ENCODE measurements around the gene APBB2. TPM values are rescaled to one million over a fixed set of nuclear protein-coding genes. Genes with fewer than 3 reads are reported as not detected.
"Not testable (repeated sequence)": the region's sequence is repeated elsewhere in the genome, so short reads cannot be mapped to it uniquely, and the experiment has no call there.

The APBB2 gene
- total RNA-seq, 4 donors from 2014 or later: 42.4 to 95.8 (median 51.3) TPM

DNA sequence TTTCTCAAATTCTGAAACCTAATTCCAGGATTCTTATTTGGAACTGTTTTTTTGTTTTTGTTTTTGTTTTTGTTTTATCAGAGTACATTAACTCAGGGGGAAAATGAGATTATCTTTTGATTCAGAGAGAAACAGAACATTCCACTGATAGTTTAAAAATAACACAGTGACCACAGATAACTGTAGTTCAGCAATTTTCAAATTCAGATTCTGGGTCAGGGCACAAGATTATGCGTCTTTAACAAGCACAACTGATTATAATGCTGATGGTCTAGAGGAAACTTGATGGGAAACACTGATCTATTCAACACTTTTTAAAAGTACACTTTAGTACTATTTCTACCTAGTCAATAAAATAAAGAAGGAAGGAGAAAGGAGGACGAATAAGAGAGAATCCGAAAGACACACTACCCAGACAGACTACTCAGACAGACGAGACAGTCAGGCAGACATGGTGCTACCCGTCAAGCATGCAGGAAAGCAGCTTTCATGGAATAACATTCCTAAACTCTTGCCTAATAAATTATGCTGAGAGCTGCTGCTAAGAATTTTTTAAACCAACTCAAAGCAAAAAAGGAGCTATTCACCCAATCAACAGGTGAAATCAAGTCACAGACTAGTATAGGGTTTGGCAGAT is 59.0 kb downstream of the APBB2 start:
- H3K4me3 ChIP-seq: no peak overlapping the region
- H3K4me1 ChIP-seq: peaks cover 19% of the 10 kb centered on the region
- no peak for DNase-seq (ENCODE audit: low spot score in 2 of 2)
- no peaks in the 10 kb centered on the region for H3K36me3 ChIP-seq
- TF ChIP-seq POLR2AphosphoS5 (IDR thresholded peaks at IDR 0.05) (no peak), EP300 (IDR thresholded peaks at IDR 0.05) (no peak), POLR2A (IDR thresholded peaks at IDR 0.05) (no peak)
- TF ChIP-seq, protein P1, sequence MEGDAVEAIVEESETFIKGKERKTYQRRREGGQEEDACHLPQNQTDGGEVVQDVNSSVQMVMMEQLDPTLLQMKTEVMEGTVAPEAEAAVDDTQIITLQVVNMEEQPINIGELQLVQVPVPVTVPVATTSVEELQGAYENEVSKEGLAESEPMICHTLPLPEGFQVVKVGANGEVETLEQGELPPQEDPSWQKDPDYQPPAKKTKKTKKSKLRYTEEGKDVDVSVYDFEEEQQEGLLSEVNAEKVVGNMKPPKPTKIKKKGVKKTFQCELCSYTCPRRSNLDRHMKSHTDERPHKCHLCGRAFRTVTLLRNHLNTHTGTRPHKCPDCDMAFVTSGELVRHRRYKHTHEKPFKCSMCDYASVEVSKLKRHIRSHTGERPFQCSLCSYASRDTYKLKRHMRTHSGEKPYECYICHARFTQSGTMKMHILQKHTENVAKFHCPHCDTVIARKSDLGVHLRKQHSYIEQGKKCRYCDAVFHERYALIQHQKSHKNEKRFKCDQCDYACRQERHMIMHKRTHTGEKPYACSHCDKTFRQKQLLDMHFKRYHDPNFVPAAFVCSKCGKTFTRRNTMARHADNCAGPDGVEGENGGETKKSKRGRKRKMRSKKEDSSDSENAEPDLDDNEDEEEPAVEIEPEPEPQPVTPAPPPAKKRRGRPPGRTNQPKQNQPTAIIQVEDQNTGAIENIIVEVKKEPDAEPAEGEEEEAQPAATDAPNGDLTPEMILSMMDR (IDR thresholded peaks at IDR 0.05): no peak
- H3K9me3 ChIP-seq: no peaks in the 10 kb centered on the region
- WGBS: 35% methylated on average over 5 of the region's 5 CpGs
- no peak overlapping the region for H3K27ac ChIP-seq
- no peaks in the 10 kb centered on the region for H3K27me3 ChIP-seq

DNA sequence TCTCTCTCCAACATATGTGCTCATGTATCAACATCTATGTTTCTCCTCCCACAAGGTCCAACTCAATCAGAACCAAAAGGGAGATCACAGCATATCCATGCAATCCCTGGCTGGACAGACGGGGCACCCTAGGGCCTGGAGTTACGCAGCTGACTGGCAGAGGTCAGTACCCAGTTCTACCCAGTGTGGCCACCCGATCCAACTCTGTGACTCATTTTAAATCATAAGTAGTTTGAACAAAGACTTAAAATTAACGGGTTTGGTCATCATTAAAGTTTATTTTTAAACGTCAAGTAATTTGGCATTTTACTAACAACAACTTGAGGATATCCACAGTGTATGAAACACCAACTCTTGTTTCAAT is 59.5 kb downstream of the APBB2 start:
- Histone ChIP-seq H3K9me3 (no peaks in the 10 kb centered on the region), H3K4me3 (no peak overlapping the region), H3K36me3 (no peaks in the 10 kb centered on the region), H3K27ac (no peak overlapping the region), H3K4me1 (peaks cover 17% of the 10 kb centered on the region), H3K27me3 (no peaks in the 10 kb centered on the region)
- no peak for DNase-seq (ENCODE audit: low spot score in 2 of 2)
- 60% methylated on average over 5 of the region's 5 CpGs for WGBS
- TF ChIP-seq POLR2AphosphoS5 (IDR thresholded peaks at IDR 0.05) (no peak), EP300 (IDR thresholded peaks at IDR 0.05) (no peak), POLR2A (IDR thresholded peaks at IDR 0.05) (no peak)
- TF ChIP-seq, protein P1 (IDR thresholded peaks at IDR 0.05): no peak

DNA sequence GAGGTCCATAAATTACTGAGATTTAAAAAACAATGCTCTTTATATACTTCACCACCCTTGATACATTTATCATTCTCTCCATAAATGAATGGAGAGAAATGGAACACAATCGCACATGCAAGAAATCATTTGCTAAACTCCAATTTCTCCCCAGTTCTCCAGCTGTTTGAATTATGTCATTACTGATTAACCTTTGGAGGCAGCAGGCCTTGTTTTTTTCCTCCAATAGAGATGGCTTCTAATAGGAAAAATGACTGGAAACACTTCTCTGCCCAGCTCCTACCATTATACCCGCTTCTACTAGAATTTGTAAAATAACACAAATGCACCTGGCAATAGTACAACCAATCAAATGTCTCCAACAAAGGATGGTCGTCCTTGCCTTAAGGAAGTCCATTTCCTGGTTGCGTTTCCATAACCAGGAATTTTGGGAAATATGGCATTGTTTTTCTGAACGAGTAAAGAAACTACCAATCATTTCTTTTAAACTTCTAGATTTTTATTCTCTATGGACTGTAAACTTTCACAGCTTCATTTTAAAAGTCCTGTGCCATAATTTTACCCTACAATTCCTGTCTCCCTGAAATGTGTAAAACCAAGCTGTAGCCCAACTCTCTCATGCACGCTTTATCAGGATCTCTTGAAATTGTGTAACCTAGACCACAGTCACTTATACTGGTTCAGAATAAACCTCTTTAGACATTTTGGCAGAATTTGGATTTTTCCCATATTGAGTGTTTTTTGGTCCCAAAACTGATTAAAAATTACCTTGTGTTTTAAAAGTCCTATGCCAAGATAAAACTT is 60.1 kb downstream of the APBB2 start:
- Histone ChIP-seq H3K27me3 (no peaks in the 10 kb centered on the region), H3K27ac (no peak overlapping the region), H3K36me3 (no peaks in the 10 kb centered on the region), H3K9me3 (no peaks in the 10 kb centered on the region), H3K4me3 (no peak overlapping the region), H3K4me1 (peaks cover 13% of the 10 kb centered on the region)
- no peak for DNase-seq (ENCODE audit: low spot score in 2 of 2)
- TF ChIP-seq POLR2AphosphoS5 (IDR thresholded peaks at IDR 0.05): no peak
- TF ChIP-seq POLR2A (IDR thresholded peaks at IDR 0.05): no peak
- TF ChIP-seq, protein P1 (IDR thresholded peaks at IDR 0.05): no peak
- TF ChIP-seq EP300 (IDR thresholded peaks at IDR 0.05): no peak
- WGBS: 73% methylated on average over 6 of the region's 6 CpGs

DNA sequence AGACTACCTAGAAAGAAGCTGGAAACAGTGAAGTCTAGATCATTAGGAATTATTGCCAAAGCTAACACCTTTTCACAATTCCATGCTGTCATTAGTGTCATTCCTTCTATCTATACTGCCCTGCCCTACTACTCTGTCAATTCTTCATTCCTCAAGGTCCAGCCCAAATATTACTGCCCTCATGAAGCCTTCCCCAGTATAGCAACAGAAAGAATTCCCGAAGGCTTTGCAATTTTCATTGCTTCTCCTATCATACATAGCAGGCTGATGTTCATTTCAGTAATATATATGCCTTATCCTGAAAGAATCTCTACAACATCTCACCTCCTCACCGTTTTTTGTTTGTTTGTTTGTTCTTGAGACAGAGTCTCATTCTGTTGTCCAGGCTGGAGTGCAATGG is 63.9 kb downstream of the APBB2 start:
- Histone ChIP-seq H3K4me3 (no peak overlapping the region), H3K4me1 (peaks cover 19% of the 10 kb centered on the region), H3K9me3 (no peaks in the 10 kb centered on the region), H3K27me3 (no peaks in the 10 kb centered on the region), H3K36me3 (no peaks in the 10 kb centered on the region), H3K27ac (no peak overlapping the region)
- 92% methylated on average over 2 of the region's 2 CpGs for WGBS
- TF ChIP-seq, protein P1 (IDR thresholded peaks at IDR 0.05): no peak
- no peak for TF ChIP-seq POLR2A (IDR thresholded peaks at IDR 0.05)
- no peak for TF ChIP-seq EP300 (IDR thresholded peaks at IDR 0.05)
- no peak for TF ChIP-seq POLR2AphosphoS5 (IDR thresholded peaks at IDR 0.05)
- no peak for DNase-seq (ENCODE audit: low spot score in 2 of 2)

DNA sequence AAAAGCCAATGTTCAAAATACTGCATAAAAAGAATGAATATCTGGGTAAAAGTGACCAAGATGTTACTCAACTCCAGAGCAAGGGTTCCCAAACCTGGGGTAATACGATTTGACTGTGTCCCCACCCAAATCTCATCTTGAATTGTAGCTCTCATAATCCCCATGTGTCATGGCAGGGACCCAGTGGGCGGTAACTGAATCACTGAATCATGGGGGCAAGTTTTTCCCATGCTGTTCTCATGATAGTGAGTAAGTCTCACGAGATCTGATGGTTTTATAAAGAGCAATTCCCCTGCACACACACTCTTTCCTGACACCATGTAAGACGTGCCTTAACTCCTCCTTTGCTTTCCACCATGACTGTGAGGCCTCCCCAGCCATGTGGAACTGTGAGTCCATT is 64.8 kb downstream of the APBB2 start:
- not testable (repeated sequence) for H3K27me3 ChIP-seq; DNase-seq (ENCODE audit: low spot score in 2 of 2); H3K9me3 ChIP-seq; H3K36me3 ChIP-seq; H3K4me3 ChIP-seq; H3K27ac ChIP-seq
- WGBS: 76% methylated on average over 4 of the region's 4 CpGs
- H3K4me1 ChIP-seq: peaks cover 27% of the 10 kb centered on the region
